DOHH2 (cell line): ENCODE measurements around the gene ADAD2.

Source experiments
- EZH2phosphoT487 ChIP-seq: fragments of 200-600 bp; sonication (generic); IDR thresholded peaks from 2 replicates; pipeline ENCODE4 v1.6.1; 2017; ENCODE audit warnings: borderline replicate concordance, mild to moderate bottlenecking, antibody characterized with exemption, low read length, moderate library complexity, mixed read lengths
- TF ChIP-seq, protein P1 (sequence below): fragments of 200-600 bp; sonication (generic); IDR thresholded peaks from one replicate; pipeline ENCODE4 v1.5.1; 2014; ENCODE audit warnings: antibody characterized with exemption, mild to moderate bottlenecking, low read depth, low read length; ENCODE audit not compliant: poor library complexity, severe bottlenecking

DNA sequence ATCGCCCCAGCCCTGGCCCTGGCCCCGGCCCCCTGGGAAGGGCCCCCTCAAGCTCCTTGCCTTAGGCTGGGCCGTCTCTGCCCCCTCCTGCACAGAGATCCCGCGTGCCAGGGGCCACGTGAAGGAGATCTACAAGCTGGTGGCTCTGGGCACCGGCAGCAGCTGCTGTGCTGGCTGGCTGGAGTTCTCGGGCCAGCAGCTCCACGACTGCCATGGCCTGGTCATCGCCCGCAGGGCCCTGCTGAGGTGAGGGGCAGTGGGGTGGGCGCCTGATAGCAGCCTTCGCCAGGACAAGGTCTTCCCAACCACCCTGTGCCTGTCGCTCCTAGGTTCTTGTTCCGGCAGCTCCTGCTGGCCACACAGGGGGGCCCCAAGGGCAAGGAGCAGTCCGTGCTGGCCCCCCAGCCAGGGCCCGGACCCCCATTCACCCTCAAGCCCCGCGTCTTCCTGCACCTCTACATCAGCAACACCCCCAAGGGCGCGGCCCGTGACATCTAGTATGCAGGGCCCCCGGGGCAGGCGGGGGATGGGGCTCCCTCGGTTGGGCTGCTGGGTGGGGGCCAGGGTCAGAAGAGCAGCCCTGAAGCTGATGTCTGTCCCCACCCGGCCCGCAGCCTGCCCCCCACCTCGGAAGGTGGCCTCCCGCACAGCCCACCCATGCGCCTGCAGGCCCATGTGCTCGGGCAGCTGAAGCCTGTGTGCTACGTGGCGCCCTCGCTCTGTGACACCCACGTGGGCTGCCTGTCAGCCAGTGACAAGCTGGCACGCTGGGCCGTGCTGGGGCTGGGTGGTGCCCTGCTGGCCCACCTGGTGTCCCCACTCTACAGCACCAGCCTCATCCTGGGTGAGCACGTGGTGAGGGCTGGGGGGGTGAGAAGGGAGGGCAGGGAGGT lies 4.5 kb downstream of the ADAD2 start:
- TF ChIP-seq, protein P1, sequence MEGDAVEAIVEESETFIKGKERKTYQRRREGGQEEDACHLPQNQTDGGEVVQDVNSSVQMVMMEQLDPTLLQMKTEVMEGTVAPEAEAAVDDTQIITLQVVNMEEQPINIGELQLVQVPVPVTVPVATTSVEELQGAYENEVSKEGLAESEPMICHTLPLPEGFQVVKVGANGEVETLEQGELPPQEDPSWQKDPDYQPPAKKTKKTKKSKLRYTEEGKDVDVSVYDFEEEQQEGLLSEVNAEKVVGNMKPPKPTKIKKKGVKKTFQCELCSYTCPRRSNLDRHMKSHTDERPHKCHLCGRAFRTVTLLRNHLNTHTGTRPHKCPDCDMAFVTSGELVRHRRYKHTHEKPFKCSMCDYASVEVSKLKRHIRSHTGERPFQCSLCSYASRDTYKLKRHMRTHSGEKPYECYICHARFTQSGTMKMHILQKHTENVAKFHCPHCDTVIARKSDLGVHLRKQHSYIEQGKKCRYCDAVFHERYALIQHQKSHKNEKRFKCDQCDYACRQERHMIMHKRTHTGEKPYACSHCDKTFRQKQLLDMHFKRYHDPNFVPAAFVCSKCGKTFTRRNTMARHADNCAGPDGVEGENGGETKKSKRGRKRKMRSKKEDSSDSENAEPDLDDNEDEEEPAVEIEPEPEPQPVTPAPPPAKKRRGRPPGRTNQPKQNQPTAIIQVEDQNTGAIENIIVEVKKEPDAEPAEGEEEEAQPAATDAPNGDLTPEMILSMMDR: no peak
- no peak for TF ChIP-seq EZH2phosphoT487
